Bronchial smooth muscle cell (primary cell): ENCODE results near the gene TSPAN16. TPM values are rescaled to one million over a fixed set of nuclear protein-coding genes. Genes with fewer than 3 reads are reported as not detected.

ENCODE experiments used
- total RNA-seq: library from RNA; depleted of rRNA; stranded (reverse); fragments of >200 nt; gene quantifications from 2 replicates; pipeline ENCODE4 v1.2.1, GENCODE V29; 2014

Gene TSPAN16
- total RNA-seq, result not detected in 2 replicates

DNA sequence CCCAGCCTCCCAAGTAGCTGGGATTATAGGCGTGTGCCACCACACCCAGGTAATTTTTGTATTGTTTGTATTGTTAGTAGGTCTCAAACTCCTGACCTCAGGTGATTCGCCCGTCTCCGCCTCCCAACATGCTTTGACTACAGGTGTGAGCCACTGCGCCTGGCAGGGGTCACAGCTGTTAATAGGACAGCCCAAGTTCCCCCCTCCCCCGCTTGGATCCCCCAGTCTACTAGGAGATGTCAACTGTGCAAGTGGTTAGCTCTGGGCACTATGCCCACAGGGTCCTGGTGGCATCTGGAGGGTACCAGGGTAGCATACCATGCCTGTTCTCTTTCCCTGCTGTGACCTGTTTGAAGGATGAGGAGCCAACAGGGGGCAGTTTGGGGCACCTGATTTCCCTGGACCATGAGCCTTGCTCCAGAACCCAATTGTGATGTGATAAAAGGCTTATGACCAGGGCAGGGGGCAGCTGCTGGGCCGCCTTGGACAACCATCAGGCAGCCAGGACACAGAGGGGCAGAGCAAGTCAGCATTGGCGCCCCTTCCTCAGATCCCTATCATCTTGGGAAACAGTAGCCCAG, at the start of gene TSPAN16:
TSPAN16 (plus strand) TSS at position 496 of the 581 bp plus-strand sequence. CDS start 138 bp downstream, outside the sequence.

GRCh38 chr19:11261971-11262839, 33.8 kb upstream of the TSPAN16 start, which contains the start of gene DOCK6:
Gene DOCK6 (minus strand): TSS chr19:11262524. CDS start chr19:11262440, 84 bp downstream.

DNA sequence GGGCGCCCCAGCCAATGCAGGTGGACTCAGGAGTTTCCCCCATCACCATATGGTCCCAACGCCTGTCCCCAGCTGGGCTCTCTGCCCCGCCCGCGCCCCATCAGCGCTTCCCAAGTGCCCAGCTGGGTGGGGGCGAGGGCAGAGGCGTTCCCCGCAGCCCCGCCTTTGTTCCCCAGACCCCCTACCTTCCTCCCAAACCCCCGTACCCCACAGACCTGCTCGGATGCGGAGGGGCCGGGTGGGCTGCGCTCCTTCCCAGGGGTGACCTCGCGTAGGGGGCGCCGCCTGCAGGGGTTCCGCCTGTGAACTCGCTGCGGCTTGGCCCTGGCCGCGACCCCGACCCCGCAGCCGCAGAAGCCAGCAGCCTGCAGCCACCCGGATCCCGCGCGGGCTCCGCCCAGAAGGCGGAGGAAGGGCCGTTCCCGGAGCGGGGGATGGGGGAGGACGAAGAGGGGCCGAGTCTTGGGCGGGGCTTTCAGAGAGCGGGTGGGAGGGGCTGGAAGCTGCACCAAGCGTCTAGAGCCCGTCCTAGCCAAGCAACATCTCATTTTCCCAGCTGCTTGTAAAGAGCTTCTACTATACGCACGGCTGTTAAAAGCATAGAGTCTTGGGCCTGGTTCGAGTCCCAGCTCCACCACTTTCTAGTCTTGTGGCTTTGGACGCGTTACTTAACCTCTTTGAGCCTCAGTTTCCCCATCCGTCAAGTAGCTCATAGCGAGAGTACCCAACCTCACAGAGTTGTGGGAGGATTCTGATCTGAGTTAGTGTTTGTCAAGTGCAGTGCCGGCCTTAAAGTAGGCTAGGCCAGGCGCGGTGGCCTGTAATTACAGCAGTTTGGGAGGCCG, 43.5 kb downstream of the TSPAN16 start, which contains the start of gene RAB3D:
RAB3D (minus strand) TSS at position 404 of the 845 bp plus-strand sequence. CDS start 2,258 bp downstream, outside the sequence.

DNA sequence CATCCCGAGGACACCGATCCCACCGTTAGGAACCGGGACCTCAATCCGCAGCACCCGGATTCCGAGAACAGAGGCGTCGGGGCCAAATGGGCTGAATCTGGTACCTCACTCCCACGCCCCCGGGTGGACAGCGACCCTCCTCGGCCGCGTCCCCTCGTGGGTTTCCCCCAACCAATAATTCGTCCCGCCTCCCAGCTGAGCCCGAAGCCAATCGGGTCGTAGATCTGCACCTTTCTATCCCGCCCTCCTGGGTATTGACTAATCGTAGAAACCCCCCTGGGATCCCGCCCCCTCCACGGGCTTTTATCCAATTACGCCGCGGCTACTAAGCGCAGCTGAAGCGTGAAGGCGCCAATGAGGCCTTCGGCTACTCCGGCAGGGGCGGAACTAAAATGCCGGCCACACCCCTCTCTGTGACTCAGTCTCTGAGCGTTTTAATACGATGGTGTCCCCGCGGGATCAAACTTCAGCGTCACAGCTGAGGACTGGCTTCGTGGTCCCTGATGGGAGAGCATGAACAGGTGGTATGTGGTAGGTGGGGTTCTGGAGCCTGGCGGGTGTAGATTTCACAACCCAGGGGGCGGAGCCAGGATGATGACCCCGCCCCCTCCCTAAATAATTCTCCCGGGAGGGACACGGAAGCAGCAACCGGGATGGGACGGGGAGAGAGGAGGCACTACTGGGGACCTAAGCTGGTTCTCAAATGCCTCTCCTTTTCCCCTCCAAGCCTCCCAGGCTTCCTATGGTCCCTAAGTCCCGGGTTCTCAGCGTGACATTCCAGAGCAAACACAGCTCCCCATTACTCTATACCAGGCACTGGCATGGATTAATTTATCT, 50.4 kb downstream of the TSPAN16 start, which contains the start of the genes CCDC159 and TMEM205:
CCDC159 (plus strand) TSS at position 416 of the 837 bp plus-strand sequence; CDS start at position 504, 88 bp downstream.
TMEM205 (minus strand) TSS at position 165 of the 837 bp plus-strand sequence. CDS start 649 bp downstream, outside the sequence.

DNA sequence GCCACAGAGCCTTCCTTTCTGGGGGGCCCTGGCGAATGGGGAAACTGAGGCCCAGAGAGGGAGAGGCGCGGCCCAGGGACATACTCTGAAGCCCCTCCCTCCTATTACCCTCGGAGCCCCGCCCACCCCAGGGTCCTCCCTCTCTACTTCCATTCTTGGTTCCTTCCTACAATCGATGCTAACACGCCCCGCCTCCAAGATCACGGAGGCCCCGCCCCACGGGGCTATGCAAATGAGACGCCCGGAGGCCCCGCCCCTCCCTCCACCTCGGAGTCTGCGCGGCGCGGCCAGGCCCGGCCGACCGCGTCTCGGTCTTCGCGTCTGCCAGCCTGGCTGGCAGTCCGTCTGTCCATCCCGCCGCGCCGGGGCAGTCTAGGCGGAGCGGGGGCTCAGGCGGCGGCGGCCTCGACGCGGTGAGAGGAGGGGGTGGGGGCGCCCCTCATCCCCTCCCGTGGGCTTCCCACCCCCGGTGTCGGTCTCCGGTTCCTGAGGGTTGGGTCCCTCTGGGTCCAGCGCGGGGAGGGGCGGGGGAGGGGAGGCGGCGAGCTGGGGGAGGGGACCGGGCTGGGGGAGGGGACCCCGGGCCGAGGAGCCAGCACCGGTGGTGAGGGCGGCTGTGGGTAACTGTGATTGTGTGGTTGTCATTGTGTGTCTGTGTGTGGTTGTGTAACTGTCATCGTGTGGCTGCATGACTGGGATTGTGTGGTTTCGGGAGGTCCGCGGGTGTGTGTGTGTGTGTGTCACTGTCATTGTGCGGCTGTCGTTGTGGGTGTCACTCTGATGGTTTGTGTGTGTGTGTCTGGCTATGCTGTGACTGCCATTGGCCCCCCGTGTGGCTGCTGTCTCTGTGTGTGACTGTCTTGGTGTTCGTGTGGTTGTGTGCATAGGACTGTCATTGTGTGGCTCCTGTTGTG, 59.5 kb downstream of the TSPAN16 start, which contains the start of gene PLPPR2:
PLPPR2 (plus strand) TSS at position 273 of the 914 bp plus-strand sequence. CDS start 2,242 bp downstream, outside the sequence.

Other genes with a start within 250 kb of the TSPAN16 start
- 113 and 174 TPM in 2 replicates for gene LDLR, start 206.7 kb upstream of the TSPAN16 start, total RNA-seq
- 14.3 and 26.3 TPM in 2 replicates for gene SPC24, start 140.4 kb upstream of the TSPAN16 start, total RNA-seq
- gene KANK2, start 98.6 kb upstream of the TSPAN16 start, total RNA-seq, result 350 and 544 TPM in 2 replicates
- gene ANGPTL8, start 56.5 kb upstream of the TSPAN16 start, total RNA-seq, result not detected in 2 replicates
- 8.2 and 12.5 TPM in 2 replicates for gene DOCK6, start 33.6 kb upstream of the TSPAN16 start, total RNA-seq
- 12.0 and 24.0 TPM in 2 replicates for gene RAB3D, start 43.5 kb downstream of the TSPAN16 start, total RNA-seq
- gene TMEM205, start 50.1 kb downstream of the TSPAN16 start, total RNA-seq, result 64.7 and 88.6 TPM in 2 replicates
- 8.5 and 9.7 TPM in 2 replicates for gene CCDC159, start 50.4 kb downstream of the TSPAN16 start, total RNA-seq
- 5.8 TPM in 2 replicates for gene PLPPR2, start 59.3 kb downstream of the TSPAN16 start, total RNA-seq
- 0.09 and 0.47 TPM in 2 replicates for gene SWSAP1, start 78.5 kb downstream of the TSPAN16 start, total RNA-seq
- 3.3 and 5.6 TPM in 2 replicates for gene EPOR, start 88.2 kb downstream of the TSPAN16 start, total RNA-seq
- 2.7 and 4.4 TPM in 2 replicates for gene RGL3, start 123.2 kb downstream of the TSPAN16 start, total RNA-seq
- gene ODAD3, start 139.0 kb downstream of the TSPAN16 start, total RNA-seq, result 0.79 and 1.0 TPM in 2 replicates
- 116 and 121 TPM in 2 replicates for gene PRKCSH, start 139.5 kb downstream of the TSPAN16 start, total RNA-seq
- under 0.01 TPM in 1 of 2 replicates, not detected in the other for gene ELAVL3, start 184.9 kb downstream of the TSPAN16 start, total RNA-seq
- 4.6 and 4.9 TPM in 2 replicates for gene ZNF653, start 209.7 kb downstream of the TSPAN16 start, total RNA-seq
- gene ECSIT, start 233.0 kb downstream of the TSPAN16 start, total RNA-seq, result 29.6 and 71.3 TPM in 2 replicates
- gene CNN1, start 242.7 kb downstream of the TSPAN16 start, total RNA-seq, result 5.5 and 8.2 TPM in 2 replicates